Measurements from ENCODE around the gene DLGAP1.
"Not testable (repeated sequence)": the region's sequence is repeated elsewhere in the genome, so short reads cannot be mapped to it uniquely, and the experiment has no call there.

DLGAP1 gene

DNA sequence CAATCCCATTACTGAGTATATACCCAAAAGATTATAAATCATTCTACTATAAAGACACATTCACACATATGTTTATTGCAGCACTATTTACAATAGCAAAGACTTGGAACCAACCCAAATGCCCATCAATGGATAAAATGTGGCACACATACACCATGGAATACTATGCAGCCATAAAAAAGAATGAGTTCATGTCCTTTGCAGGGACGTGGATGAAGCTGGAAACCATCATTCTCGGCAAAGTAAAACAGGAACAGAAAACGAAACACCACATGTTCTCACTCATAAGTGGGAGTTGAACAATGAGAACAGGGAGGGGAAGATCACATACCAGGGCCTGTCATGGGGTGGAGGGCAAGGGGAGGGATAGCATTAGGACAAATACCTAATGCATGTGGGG, 167.8 kb downstream of the DLGAP1 start:
- DNase-seq (ENCODE audit: low spot score): not testable (repeated sequence)

- no peak for DNase-seq (ENCODE audit: low spot score)
Observed at GRCh38 chr18:4286256-4286655, 168.9 kb downstream of the DLGAP1 start.

GRCh38 chr18:4285525-4285924, 169.6 kb downstream of the DLGAP1 start:
- no peak for DNase-seq (ENCODE audit: low spot score)

- no peak for DNase-seq (ENCODE audit: low spot score)
Observed at GRCh38 chr18:4284528-4284927, 170.6 kb downstream of the DLGAP1 start.

DNA sequence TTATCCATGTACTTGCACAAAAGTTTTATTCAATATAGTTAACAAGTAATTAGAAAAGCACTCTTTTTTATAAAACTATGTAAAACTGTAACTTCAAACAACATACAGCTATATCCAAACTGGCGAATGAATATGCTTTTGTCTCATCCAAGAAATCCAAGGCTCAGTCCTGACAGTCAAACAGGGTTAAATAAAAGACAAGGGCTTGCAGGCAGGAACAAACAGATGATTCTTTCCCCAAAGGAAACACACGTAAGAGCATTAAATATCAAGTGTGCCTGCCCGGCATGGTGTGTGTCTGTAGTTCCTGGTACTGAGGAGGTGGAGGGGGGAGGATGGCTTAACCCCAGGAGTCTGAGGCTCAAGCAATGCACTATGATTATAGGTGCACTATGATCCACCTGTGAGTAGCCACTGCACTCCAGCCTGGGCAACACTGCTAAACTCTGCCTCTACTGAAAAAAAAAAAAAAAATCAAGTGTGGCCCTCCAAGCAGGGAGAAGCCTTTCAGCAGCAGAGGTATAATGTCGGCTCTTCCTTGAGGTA, 171.3 kb downstream of the DLGAP1 start:
- no peak for DNase-seq (ENCODE audit: low spot score)

DNA sequence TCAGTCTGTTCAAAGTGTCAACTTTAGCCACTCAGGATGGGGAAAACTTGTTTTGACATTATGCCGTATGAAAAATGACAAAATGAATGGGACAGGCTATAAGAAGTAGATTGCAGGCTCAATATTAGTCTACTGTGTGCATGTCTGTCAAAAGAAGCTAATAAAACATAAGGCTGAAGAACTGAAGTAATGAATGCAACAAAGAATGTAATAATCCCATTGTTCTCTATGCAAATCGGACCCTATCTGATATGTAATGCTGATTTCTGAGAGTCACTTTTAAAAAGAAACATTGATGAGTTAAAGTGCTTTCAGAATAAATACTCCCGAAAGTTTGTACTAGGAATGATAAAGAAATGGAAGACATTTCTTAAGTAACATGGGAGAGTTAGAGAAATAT, 172.2 kb downstream of the DLGAP1 start:
- DNase-seq (ENCODE audit: low spot score): no peak

DNA sequence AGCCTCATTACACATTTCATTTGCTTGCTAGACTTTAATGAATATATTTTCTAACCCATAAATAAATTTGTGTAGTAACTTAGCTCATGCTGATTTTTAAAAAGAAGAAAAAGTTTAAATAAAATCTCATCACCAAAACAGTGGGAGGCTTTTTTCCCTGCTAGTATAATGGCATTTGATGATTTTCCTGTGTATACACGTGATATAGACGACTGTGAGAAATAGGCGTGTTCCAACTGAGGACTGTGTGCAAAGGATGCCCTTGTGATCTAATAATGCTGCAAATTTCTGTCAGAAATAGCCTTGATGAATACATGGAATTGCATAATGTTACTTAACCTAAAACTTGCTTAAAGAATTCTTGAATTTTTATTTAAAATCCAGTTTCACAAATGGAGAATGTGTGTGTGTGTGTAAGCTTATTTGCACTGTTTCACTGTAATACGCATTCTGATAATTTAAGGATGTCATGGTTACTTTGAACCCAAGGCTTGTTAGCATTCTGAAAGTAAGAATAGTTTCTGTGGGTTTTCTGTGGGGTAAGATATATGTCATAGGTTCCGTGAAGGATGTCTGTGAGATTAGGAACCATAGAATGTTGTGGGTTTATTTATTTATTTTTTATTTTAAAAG, 178.0 kb downstream of the DLGAP1 start:
- DNase-seq (ENCODE audit: low spot score): no peak

DNA sequence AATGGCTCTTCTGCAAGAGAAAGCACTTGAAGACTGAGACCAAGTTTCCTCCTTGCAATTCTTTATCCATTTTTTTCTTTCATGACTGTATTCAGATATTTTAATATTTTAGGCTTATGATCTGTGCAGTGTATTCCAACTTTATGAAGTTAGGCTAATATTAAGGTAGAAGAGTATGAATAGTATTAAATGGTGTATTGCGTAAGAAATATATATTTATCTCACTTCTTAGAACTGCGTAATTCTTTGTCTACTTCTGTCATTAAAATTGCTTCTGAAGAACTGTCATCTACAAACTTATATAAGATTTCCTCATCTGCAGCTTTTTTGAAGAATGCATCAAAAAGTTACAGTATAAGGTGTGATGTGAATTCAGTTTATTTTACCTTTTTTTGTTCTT, 183.2 kb downstream of the DLGAP1 start:
- no peak for DNase-seq (ENCODE audit: low spot score)

- DNase-seq (ENCODE audit: low spot score): no peak
Observed at GRCh38 chr18:4270988-4271387, 184.1 kb downstream of the DLGAP1 start.

DNA sequence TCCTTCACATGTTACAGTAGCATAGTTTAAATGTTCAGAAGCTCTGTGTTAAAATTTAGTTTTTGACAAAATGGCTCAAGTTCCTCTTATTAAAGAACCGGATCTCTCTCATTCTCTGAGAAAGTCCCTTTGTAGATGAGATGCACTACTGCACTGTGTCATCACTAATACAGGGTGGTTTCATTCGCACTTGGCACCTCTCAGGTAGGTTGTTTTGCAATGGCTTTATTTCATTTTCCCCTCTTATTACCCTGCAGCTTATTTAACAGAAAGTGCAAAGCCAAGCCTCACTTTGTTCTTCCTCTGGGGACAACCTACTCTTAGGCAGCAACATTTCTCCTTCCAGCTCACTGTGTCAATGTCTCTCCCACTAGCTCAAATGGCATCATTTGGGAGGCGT, 185.1 kb downstream of the DLGAP1 start:
- no peak for DNase-seq (ENCODE audit: low spot score)

DNA sequence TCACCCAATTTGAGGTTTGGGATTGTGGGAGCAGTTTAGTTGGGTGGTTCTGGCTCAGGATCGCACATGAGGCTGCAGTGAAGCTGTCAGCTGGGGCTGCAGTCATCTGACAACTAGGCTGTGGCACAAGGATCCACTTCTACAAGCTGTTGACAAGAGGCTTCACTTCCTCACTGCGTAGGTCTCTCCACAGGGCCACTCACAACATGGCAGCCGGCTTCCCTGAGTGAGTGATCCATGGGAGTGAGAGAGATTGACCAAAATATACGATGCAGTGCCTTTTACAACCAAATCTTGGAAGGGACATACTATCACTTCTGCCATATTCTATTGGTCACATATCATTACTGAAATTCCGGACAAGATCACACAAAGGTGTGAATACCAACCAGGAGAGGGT, 187.5 kb downstream of the DLGAP1 start:
- DNase-seq (ENCODE audit: low spot score): no peak

DNA sequence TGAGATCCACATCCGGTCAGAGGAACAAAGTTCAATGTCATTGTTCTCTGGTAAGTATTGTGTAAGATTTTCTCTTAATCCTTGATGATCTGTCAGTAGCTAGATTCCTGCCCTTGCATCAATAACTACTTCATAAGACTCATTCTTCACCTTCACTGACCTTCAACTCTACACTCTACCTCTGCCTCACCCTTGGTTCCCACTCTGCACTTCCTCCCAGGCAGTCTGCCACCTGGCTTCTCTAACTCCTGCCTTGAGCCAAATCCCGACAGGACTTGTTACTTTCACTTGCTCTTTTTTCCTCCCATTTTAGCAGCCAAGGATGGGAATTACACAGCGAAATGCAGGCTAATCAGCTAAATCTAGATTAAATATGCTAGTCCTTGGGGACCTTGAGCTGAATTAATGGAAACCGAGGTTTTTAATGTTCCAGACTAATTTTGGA, 190.7 kb downstream of the DLGAP1 start:
- no peak for DNase-seq (ENCODE audit: low spot score)

GRCh38 chr18:4260107-4260506, 195.0 kb downstream of the DLGAP1 start:
- no peak for DNase-seq (ENCODE audit: low spot score)

- DNase-seq (ENCODE audit: low spot score): no peak
Observed at GRCh38 chr18:4256766-4257417, 198.2 kb downstream of the DLGAP1 start.

GRCh38 chr18:4254840-4255239, 200.3 kb downstream of the DLGAP1 start:
- no peak for DNase-seq (ENCODE audit: low spot score)

GRCh38 chr18:4252829-4253228, 202.3 kb downstream of the DLGAP1 start:
- no peak for DNase-seq (ENCODE audit: low spot score)

- no peak for DNase-seq (ENCODE audit: low spot score)
Observed at GRCh38 chr18:4251873-4252272, 203.2 kb downstream of the DLGAP1 start.

DNA sequence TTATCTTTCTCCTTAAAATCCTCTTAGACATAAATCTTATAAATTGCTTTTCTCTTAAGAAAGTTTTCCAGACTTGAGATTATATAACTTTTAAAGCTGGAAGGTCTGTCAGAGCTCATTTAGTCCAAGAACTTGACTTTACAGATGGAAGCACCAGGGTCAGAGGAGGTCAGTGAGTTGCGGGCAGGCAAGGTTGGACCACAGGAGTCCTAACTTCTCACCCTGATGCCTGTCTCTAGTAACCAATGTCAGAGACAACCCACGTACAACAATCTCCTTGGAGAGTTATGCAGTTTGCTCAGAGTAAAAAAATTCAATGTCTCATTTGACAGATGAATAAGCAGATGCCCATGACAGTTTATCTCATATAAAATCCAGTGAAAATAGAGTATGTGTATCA, 203.9 kb downstream of the DLGAP1 start:
- no peak for DNase-seq (ENCODE audit: low spot score)

DNA sequence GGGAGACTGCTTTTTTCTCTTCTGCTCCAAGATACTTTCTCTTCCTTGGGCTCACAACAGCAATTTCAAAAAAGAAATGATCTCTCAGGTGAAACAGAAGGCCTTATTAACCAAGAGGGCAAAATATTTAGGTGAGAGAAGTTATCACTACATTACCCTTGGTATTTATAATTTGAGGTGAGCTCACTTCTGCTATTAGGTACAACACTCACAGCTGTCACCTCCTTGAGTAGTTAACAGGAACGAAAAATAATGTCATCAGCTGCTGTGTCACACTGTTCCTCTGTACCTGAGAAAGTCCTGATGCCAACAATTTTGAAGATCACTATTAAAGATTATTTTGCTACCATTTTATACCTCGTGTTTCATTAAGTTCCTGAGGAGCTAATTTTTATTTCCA, 205.0 kb downstream of the DLGAP1 start:
- no peak for DNase-seq (ENCODE audit: low spot score)

DNA sequence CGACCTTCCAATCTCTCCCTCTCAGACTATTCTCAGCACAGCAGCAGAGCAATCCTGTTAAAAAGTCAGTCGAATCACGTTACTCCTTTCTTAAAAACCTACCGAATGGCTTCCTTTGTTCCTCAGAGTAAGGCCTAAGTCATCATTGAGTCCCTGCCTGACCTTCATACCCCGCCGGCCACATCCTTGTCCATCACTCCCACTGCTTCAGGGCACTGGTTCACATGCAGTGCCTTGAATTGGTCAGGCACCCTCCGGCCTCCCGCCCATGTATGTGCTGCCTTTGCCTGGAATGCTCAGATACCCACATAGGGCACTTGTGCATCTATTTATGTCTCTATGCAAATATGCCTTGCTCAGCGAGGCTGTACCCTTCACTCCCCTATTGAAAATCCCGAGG, 206.4 kb downstream of the DLGAP1 start:
- no peak for DNase-seq (ENCODE audit: low spot score)

GRCh38 chr18:4246374-4246773, 208.7 kb downstream of the DLGAP1 start:
- no peak for DNase-seq (ENCODE audit: low spot score)

DNA sequence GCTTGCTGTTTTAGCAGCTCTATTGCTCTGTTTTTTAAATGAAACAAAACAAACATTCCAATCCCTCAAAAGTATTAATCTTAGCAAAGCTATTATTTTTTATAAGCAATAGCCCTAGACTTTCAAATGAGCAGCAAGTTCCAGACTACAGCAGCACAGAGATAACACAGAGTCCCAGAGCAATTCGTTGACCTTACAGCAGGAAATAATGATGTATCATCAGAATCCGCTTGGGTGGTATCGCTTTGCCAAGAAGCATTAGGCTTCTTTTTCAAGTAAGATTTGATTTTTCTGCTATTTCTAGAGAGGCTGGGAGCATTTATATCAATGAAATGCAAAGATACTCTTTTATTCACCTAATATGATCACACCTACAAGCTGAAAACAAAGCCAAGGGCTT, 209.7 kb downstream of the DLGAP1 start:
- DNase-seq (ENCODE audit: low spot score): no peak

- no peak for DNase-seq (ENCODE audit: low spot score)
Observed at GRCh38 chr18:4242431-4243161, 212.5 kb downstream of the DLGAP1 start.

Measured in left forelimb (tissue), 1 donor.